ENCODE data around the gene CLINT1. TPM values are rescaled to one million over a fixed set of nuclear protein-coding genes. Genes with fewer than 3 reads are reported as not detected.
A peak's percentile ranks its signal among the peaks of the same experiment; 100 is the strongest.

CLINT1 gene
- total and polyA plus RNA-seq, 4 donors: 31.7 to 60.9 (median 44.5) TPM

DNA sequence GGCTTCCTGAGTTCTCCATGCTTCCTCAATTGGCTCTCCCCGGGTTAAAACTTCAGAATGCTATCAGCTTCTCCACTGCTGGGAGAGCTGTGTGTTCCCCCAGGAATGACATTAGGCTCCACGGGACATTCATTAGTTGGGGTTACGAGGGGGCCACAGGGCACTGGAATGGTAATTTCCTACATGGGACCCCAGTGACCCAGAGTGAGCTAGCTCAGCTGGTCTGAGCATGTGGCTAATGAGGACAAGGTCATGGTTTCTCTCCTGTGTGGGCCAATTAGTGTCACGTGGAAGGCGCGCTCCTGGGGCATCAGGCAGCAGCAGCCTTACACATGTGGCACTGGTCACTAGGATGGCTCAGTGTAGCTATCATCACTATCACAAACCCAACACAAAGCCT, 94.4 kb downstream of the CLINT1 start:
- ATAC-seq (ENCODE audit: low FRiP score): no peak
- H3K36me3 ChIP-seq (ENCODE audit: control insufficient read depth in 1 of 2, insufficient read depth in 2 of 2, low read length in 1 of 2): no peaks in the 10 kb centered on the region
- DNase-seq: no peak
- H3K27me3 ChIP-seq (ENCODE audit: control insufficient read depth in 1 of 2, insufficient read depth in 2 of 2, low read length in 1 of 2): no peaks in the 10 kb centered on the region
- no peaks in the 10 kb centered on the region for H3K4me1 ChIP-seq (ENCODE audit: control insufficient read depth in 1 of 2, insufficient read depth in 2 of 2, low read length in 2 of 2)
- intact Hi-C loops (cut with DNase I): loop anchor here in 1 of 2 donors (10.0 kb wide), 1 partner anchor 1370 kb away; no protein-coding TSS in a partner anchor
- H3K9me3 ChIP-seq (ENCODE audit: control insufficient read depth, low read length): no peaks in the 10 kb centered on the region
- H3K4me3 ChIP-seq (ENCODE audit: low read length in 2 of 2): no peak overlapping the region
- no peak overlapping the region for H3K27ac ChIP-seq (ENCODE audit: low read depth in 1 of 2, low read length in 2 of 2)
- 86 to 87% methylated on average over 6 of the region's 6 CpGs for whole genome bisulfite sequencing, 2 donors

- DNase-seq (no peak), ATAC-seq (ENCODE audit: low FRiP score) (peak; percentile 79)
- no peak overlapping the region for H3K4me3 ChIP-seq (ENCODE audit: low read length in 2 of 2)
- intact Hi-C loops (cut with DNase I): loop anchor here in 1 of 2 donors (10.0 kb wide), 1 partner anchor 1373 kb away; no protein-coding TSS in a partner anchor
- no peaks in the 10 kb centered on the region for H3K27me3 ChIP-seq (ENCODE audit: control insufficient read depth in 1 of 2, insufficient read depth in 2 of 2, low read length in 1 of 2)
- peaks cover 0 to 4% of the 10 kb centered on the region in 2 donors for H3K36me3 ChIP-seq (ENCODE audit: control insufficient read depth in 1 of 2, insufficient read depth in 2 of 2, low read length in 1 of 2)
- no peaks in the 10 kb centered on the region for H3K9me3 ChIP-seq (ENCODE audit: control insufficient read depth, low read length)
- WGBS, 2 donors: 22 to 26% methylated on average over 10 of the region's 10 CpGs
- H3K4me1 ChIP-seq (ENCODE audit: control insufficient read depth in 1 of 2, insufficient read depth in 2 of 2, low read length in 2 of 2): no peaks in the 10 kb centered on the region
- H3K27ac ChIP-seq (ENCODE audit: low read depth in 1 of 2, low read length in 2 of 2): no peak overlapping the region
These were observed 97.0 kb downstream of the CLINT1 start for GRCh38 chr5:157761690-157762621.

DNA sequence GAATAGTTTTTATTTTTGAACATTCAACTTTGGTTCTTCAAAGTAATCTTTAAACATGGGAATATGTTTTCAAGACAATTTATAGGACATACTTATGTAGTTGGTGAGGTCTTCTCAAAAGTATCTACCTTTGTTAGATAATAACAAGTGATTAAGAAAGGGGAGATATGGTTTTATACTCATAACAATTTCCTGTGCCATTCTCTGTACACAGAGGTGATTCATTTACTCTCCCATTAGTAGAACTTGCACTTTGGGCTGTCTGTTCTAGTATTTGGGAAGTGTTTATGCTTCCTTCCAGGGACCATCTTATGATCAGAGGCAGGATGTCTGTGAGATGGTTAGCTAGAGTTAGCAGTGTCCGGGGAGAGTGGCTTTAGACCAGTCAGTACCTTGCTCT, 100.2 kb downstream of the CLINT1 start:
- intact Hi-C loops (cut with DNase I): no loop called here
- 67 to 77% methylated on average over 1 of the region's 1 CpG for WGBS, 2 donors
- no peak for ATAC-seq (ENCODE audit: low FRiP score)
- Histone ChIP-seq H3K4me3 (ENCODE audit: low read length in 2 of 2) (no peak overlapping the region), H3K9me3 (ENCODE audit: control insufficient read depth, low read length) (no peaks in the 10 kb centered on the region), H3K27me3 (ENCODE audit: control insufficient read depth in 1 of 2, insufficient read depth in 2 of 2, low read length in 1 of 2) (no peaks in the 10 kb centered on the region), H3K36me3 (ENCODE audit: control insufficient read depth in 1 of 2, insufficient read depth in 2 of 2, low read length in 1 of 2) (peaks cover 0 to 7% of the 10 kb centered on the region in 2 donors), H3K27ac (ENCODE audit: low read depth in 1 of 2, low read length in 2 of 2) (no peak overlapping the region), H3K4me1 (ENCODE audit: control insufficient read depth in 1 of 2, insufficient read depth in 2 of 2, low read length in 2 of 2) (no peaks in the 10 kb centered on the region)
- no peak for DNase-seq

DNA sequence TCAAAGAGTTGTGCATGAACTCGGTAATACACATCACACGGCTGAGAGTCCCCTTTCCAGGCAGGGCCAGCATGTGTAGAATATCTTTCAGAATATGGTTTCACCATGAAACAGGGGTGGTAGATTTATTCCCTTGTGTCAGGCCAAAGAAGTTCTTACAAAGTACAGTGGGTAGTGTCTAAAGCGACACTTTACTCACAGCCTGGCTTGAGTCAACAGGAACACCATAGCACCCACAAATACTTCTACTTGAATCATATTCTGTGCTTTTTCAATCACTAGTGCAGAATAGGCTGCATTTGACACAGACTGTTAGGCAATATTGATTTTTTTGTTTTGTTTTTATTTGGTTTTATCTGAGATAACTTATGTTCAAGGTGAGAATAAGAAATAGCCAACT, 102.8 kb downstream of the CLINT1 start:
- Histone ChIP-seq H3K4me3 (ENCODE audit: low read length in 2 of 2) (no peak overlapping the region), H3K36me3 (ENCODE audit: control insufficient read depth in 1 of 2, insufficient read depth in 2 of 2, low read length in 1 of 2) (peaks cover 0 to 7% of the 10 kb centered on the region in 2 donors), H3K9me3 (ENCODE audit: control insufficient read depth, low read length) (no peaks in the 10 kb centered on the region), H3K4me1 (ENCODE audit: control insufficient read depth in 1 of 2, insufficient read depth in 2 of 2, low read length in 2 of 2) (no peaks in the 10 kb centered on the region), H3K27ac (ENCODE audit: low read depth in 1 of 2, low read length in 2 of 2) (no peak overlapping the region), H3K27me3 (ENCODE audit: control insufficient read depth in 1 of 2, insufficient read depth in 2 of 2, low read length in 1 of 2) (no peaks in the 10 kb centered on the region)
- DNase-seq (no peak), ATAC-seq (ENCODE audit: low FRiP score) (no peak)
- intact Hi-C loops (cut with DNase I): no loop called here
- WGBS, 2 donors: 93 to 94% methylated on average over 3 of the region's 3 CpGs

- Histone ChIP-seq H3K36me3 (ENCODE audit: control insufficient read depth in 1 of 2, insufficient read depth in 2 of 2, low read length in 1 of 2) (peaks cover 0 to 1% of the 10 kb centered on the region in 2 donors), H3K27ac (ENCODE audit: low read depth in 1 of 2, low read length in 2 of 2) (no peak overlapping the region), H3K9me3 (ENCODE audit: control insufficient read depth, low read length) (no peaks in the 10 kb centered on the region), H3K27me3 (ENCODE audit: control insufficient read depth in 1 of 2, insufficient read depth in 2 of 2, low read length in 1 of 2) (no peaks in the 10 kb centered on the region), H3K4me1 (ENCODE audit: control insufficient read depth in 1 of 2, insufficient read depth in 2 of 2, low read length in 2 of 2) (no peaks in the 10 kb centered on the region), H3K4me3 (ENCODE audit: low read length in 2 of 2) (no peak overlapping the region)
- DNase-seq: no peak
- intact Hi-C loops (cut with DNase I): no loop called here
- ATAC-seq (ENCODE audit: low FRiP score): no peak
- 84 to 89% methylated on average over 1 of the region's 1 CpG for WGBS, 2 donors
These were observed 108.6 kb downstream of the CLINT1 start for GRCh38 chr5:157750320-157750719.

DNA sequence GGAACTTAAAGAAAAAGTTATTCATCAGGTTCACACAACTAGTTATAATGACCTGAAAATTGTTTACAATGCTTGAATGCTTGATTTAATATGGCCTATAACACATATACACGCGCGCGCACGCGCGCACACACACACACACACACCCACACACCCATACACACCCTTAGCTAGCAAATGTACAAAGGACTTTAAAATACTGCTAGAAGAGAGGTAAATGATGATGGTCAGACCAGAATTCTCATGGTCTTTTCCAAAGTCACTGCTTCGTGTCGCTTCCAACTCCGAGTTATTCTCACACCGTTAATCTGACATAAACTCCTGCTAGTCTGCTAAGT, 109.5 kb downstream of the CLINT1 start:
- DNase-seq (no peak), ATAC-seq (ENCODE audit: low FRiP score) (no peak)
- Histone ChIP-seq H3K27ac (ENCODE audit: low read depth in 1 of 2, low read length in 2 of 2) (no peak overlapping the region), H3K4me3 (ENCODE audit: low read length in 2 of 2) (no peak overlapping the region), H3K27me3 (ENCODE audit: control insufficient read depth in 1 of 2, insufficient read depth in 2 of 2, low read length in 1 of 2) (no peaks in the 10 kb centered on the region), H3K4me1 (ENCODE audit: control insufficient read depth in 1 of 2, insufficient read depth in 2 of 2, low read length in 2 of 2) (peaks cover 0 to 1% of the 10 kb centered on the region in 2 donors), H3K9me3 (ENCODE audit: control insufficient read depth, low read length) (no peaks in the 10 kb centered on the region), H3K36me3 (ENCODE audit: control insufficient read depth in 1 of 2, insufficient read depth in 2 of 2, low read length in 1 of 2) (no peaks in the 10 kb centered on the region)
- 84 to 85% methylated on average over 11 of the region's 11 CpGs for WGBS, 2 donors
- intact Hi-C loops (cut with DNase I): loop anchor here in 1 of 2 donors (10.0 kb wide), 1 partner anchor 375 kb away; no protein-coding TSS in a partner anchor

DNA sequence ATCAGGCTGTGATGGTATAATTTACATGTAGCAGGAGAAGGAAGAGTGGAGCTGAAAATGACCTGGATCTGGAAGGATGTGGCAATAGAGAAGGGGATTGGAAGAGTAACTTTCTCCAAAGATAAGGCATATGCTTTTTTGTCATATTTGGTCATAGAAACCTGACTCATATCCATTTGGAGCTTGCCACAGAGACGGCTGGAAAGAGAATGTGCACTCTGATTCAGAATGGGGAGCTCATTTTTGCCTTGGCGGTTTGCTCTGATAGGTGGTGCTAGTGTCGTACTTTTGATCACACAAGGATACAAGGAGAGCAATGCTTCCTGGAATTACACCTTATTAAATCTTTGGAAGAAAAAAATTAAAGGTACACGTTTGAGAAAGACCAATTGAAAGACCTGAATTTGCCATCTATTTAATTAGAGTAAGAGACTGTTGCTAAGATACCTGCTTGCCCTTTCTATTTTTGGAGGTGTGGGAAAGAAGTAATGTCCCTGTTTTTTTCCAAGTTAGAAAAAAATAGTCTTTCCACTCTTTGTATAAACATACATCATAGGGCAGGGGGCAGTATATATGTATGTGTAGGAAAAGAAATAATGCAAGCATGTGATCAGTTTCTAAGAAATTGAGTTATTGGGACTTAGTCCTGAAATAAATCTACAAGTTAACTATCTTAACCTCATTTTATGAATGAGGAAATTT, 110.0 kb downstream of the CLINT1 start:
- Histone ChIP-seq H3K36me3 (ENCODE audit: control insufficient read depth in 1 of 2, insufficient read depth in 2 of 2, low read length in 1 of 2) (no peaks in the 10 kb centered on the region), H3K9me3 (ENCODE audit: control insufficient read depth, low read length) (no peaks in the 10 kb centered on the region), H3K4me3 (ENCODE audit: low read length in 2 of 2) (no peak overlapping the region), H3K4me1 (ENCODE audit: control insufficient read depth in 1 of 2, insufficient read depth in 2 of 2, low read length in 2 of 2) (peaks cover 0 to 1% of the 10 kb centered on the region in 2 donors), H3K27me3 (ENCODE audit: control insufficient read depth in 1 of 2, insufficient read depth in 2 of 2, low read length in 1 of 2) (no peaks in the 10 kb centered on the region), H3K27ac (ENCODE audit: low read depth in 1 of 2, low read length in 2 of 2) (peak overlapping the region in 1 of 2 donors; percentile 23)
- WGBS, 2 donors: 17 to 18% methylated on average over 4 of the region's 4 CpGs
- ATAC-seq (ENCODE audit: low FRiP score) (peak; percentile 42), DNase-seq (no peak)
- intact Hi-C loops (cut with DNase I): loop anchor here in 1 of 2 donors (10.0 kb wide), 1 partner anchor 374 kb away; no protein-coding TSS in a partner anchor

DNA sequence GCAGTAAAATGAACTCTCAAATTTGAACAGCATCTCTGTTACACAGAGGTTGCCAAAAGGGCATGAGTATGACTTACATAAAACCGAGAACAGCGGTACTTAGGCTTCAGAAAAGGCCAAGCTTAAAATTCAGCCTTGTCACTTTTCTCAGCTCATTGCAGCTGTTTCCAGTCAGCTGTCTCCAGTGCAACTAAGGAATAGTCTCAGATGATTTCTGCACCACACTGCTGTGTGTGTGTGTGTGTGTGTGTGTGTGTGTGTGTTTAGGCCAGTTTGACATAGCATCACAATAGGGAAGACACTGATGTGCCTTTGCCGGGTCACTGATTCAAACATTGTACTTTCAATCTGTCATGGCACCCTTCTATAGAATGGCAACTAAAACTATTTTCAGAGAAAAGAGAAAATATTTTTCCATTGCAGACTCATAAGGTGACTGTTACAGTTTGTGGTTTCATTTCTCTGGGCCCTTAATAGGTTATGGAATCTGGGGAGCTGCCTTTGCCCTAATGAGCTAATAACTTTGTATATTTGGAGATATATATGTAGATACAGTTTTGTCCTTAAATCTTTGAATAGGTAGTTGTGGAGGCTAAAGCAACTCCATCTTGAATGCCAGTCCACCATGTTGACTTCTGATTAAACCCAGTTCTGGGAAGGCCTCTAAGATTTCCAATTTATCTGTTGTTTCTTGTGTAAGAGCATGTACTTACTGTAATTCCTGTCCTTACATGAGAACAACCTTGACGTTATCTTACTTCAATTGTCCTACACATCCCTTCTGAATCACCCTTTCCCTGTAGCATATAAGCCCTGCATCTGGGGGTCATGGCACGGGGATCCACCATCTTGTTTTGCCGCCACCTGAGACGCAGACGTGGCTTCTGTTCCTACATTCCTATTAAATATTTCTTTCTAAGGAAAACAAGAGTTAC, 110.9 kb downstream of the CLINT1 start:
- Histone ChIP-seq H3K4me1 (ENCODE audit: control insufficient read depth in 1 of 2, insufficient read depth in 2 of 2, low read length in 2 of 2) (peaks cover 0 to 1% of the 10 kb centered on the region in 2 donors), H3K27me3 (ENCODE audit: control insufficient read depth in 1 of 2, insufficient read depth in 2 of 2, low read length in 1 of 2) (no peaks in the 10 kb centered on the region), H3K36me3 (ENCODE audit: control insufficient read depth in 1 of 2, insufficient read depth in 2 of 2, low read length in 1 of 2) (no peaks in the 10 kb centered on the region), H3K4me3 (ENCODE audit: low read length in 2 of 2) (no peak overlapping the region), H3K27ac (ENCODE audit: low read depth in 1 of 2, low read length in 2 of 2) (peak overlapping the region; percentile 19 to 30), H3K9me3 (ENCODE audit: control insufficient read depth, low read length) (no peaks in the 10 kb centered on the region)
- DNase-seq (no peak), ATAC-seq (ENCODE audit: low FRiP score) (no peak)
- intact Hi-C loops (cut with DNase I): loop anchor here in 1 of 2 donors (10.0 kb wide), 1 partner anchor 373 kb away; no protein-coding TSS in a partner anchor
- 79 to 84% methylated on average over 8 of the region's 8 CpGs for WGBS, 2 donors

All from aorta (tissue), 5 donors.